ENCODE data around the gene PTGER3. TPM values are rescaled to one million over a fixed set of nuclear protein-coding genes. Genes with fewer than 3 reads are reported as not detected.

PTGER3 gene
- total and polyA plus RNA-seq, 2 of the 4 experiments (the other 2 are of a cell fraction) = not detected

DNA sequence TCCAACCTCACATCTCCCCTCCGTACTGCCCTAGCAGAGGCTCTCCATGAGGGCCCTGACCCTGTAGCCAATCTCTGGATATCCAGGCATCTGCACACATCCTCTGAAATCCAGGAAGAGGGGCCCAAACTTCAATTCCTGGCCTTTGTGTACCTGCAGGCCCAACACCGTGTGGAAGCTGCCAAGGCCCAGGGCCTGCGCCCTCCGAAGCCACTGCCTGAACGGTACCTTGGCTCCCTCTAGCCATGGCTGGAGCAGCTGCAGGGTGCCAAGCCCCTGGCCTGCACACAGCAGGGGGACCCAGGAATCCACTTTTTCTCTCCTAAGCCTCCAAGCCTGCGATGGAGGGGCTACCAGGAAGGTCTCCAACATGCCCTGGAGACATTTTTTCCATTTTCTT is 84.2 kb downstream of the PTGER3 start:
- H2BK15ac ChIP-seq (ENCODE audit: low read depth, low read length) = no peak overlapping the region
- no peak overlapping the region for H3K23ac ChIP-seq (ENCODE audit: low read depth, low read length)
- H4K91ac ChIP-seq (ENCODE audit: insufficient read depth, low read depth, low read length) = no peak overlapping the region
- DNase-seq (no peak), ATAC-seq (ENCODE audit: low read depth) (no peak)
- H4K5ac ChIP-seq (ENCODE audit: low read depth, low read length) = no peak overlapping the region
- no peak overlapping the region for H2AFZ ChIP-seq (replicated peaks; ENCODE audit: low read length, poor library complexity)
- intact Hi-C loops (cut with micrococcal nuclease) (no loop called here), in situ Hi-C loops (cut with MboI; ENCODE audit: low sequenced_read_pairs) (no loop called here), dilution Hi-C loops (cut with HindIII; ENCODE audit: low sequenced_read_pairs, unreplicated experiment) (no loop called here)
- no peak overlapping the region for H3K4me3 ChIP-seq (ENCODE audit: insufficient read depth, low read depth, low read length)
- no peaks in the 10 kb centered on the region for H3K36me3 ChIP-seq (ENCODE audit: control insufficient read depth, insufficient read depth, low read length)
- H2BK5ac ChIP-seq (ENCODE audit: low read depth, low read length, poor library complexity, severe bottlenecking) = no peak overlapping the region
- H3K14ac ChIP-seq (replicated peaks; ENCODE audit: low read depth, low read length) = no peak overlapping the region
- H3K9me3 ChIP-seq (ENCODE audit: control insufficient read depth, insufficient read depth, low read length) = no peaks in the 10 kb centered on the region
- no peak overlapping the region for H2AK5ac ChIP-seq (ENCODE audit: low read depth, low read length)
- 17% methylated on average over 1 of the region's 6 CpGs; no CpG with 5 or more reads in 1 of the 2 experiments for WGBS, 2 experiments (ENCODE audit: extremely low coverage in 2 of 2, insufficient read length in 1 of 2)
- no peak overlapping the region for H2AK9ac ChIP-seq (replicated peaks; ENCODE audit: low read depth, low read length, poor library complexity)
- H4K20me1 ChIP-seq (ENCODE audit: insufficient read depth, low read length) = no peaks in the 10 kb centered on the region
- H3K9ac ChIP-seq (ENCODE audit: low read depth, low read length) = no peak overlapping the region
- ChIA-PET POLR2A (ENCODE audit: unreplicated experiment) (no interaction called here), CTCF (no interaction called here)
- no peak overlapping the region for H3K4me2 ChIP-seq (ENCODE audit: low read depth, low read length)
- no peak overlapping the region for H3K27ac ChIP-seq (ENCODE audit: insufficient read depth, low read length)
- H3K56ac ChIP-seq (ENCODE audit: extremely low read depth, insufficient read depth, low read length) = no peak overlapping the region
- no peak overlapping the region for H3K18ac ChIP-seq (ENCODE audit: low read depth, low read length)
- no peaks in the 10 kb centered on the region for H3K79me1 ChIP-seq (ENCODE audit: low read depth in 1 of 2, low read length in 2 of 2)
- TF ChIP-seq RFX5 (IDR thresholded peaks at IDR 0.05; ENCODE audit: low read depth, low read length) (no peak), FOS (IDR thresholded peaks at IDR 0.05; ENCODE audit: low read depth, low read length) (no peak), BHLHE40 (IDR thresholded peaks at IDR 0.05; ENCODE audit: low read depth, low read length) (no peak), MAFK (IDR thresholded peaks at IDR 0.05; ENCODE audit: low read depth, low read length) (no peak)
- H3K9me1 ChIP-seq (ENCODE audit: insufficient read depth, low read length) = no peaks in the 10 kb centered on the region
- BruUV-seq (replicated peaks) = no TSS peak
- H2BK20ac ChIP-seq (ENCODE audit: low read depth, low read length) = no peak overlapping the region
- no peak overlapping the region for H4K8ac ChIP-seq (ENCODE audit: low read depth in 2 of 2, low read length in 2 of 2)
- no peaks in the 10 kb centered on the region for H3K4me1 ChIP-seq (ENCODE audit: control insufficient read depth, insufficient read depth, low read length)
- no peak overlapping the region for H2BK120ac ChIP-seq (ENCODE audit: low read depth, low read length)
- H3K4ac ChIP-seq (ENCODE audit: low read depth, low read length) = no peak overlapping the region
- H3K27me3 ChIP-seq (ENCODE audit: control insufficient read depth, insufficient read depth, low read length) = no peaks in the 10 kb centered on the region
